Epithelial cell of prostate (primary cell): Measurements from ENCODE around the gene MYO3B.
A peak's percentile ranks its signal among the peaks of the same experiment; 100 is the strongest.
"Not testable (repeated sequence)": the region's sequence is repeated elsewhere in the genome, so short reads cannot be mapped to it uniquely, and the experiment has no call there.

Experiments
- DNase-seq: peaks from one replicate; pipeline ENCODE4 v3.0.0-alpha.2; 2011; ENCODE audit warnings: low read depth, low spot score
- H3K27ac ChIP-seq: fragments of 450-650 bp; 2 replicates; pipeline ENCODE4 v1.5.1; 2017; ENCODE audit warnings: mild to moderate bottlenecking

The MYO3B gene

GRCh38 chr2:170394641-170395387, 216.9 kb downstream of the MYO3B start:
- H3K27ac ChIP-seq, result no peak overlapping the region
- no peak for DNase-seq

- DNase-seq, result no peak
- no peak overlapping the region for H3K27ac ChIP-seq
These were observed 219.0 kb downstream of the MYO3B start for GRCh38 chr2:170396799-170397459.

- no peak overlapping the region for H3K27ac ChIP-seq
- DNase-seq, result no peak
These were observed 223.2 kb downstream of the MYO3B start for GRCh38 chr2:170401187-170401586.

- no peak overlapping the region for H3K27ac ChIP-seq
- DNase-seq, result no peak
These were observed 226.9 kb downstream of the MYO3B start for GRCh38 chr2:170404846-170405245.

GRCh38 chr2:170405326-170405725, 227.4 kb downstream of the MYO3B start:
- H3K27ac ChIP-seq, result no peak overlapping the region
- DNase-seq, result no peak

GRCh38 chr2:170408461-170409163, 230.7 kb downstream of the MYO3B start:
- H3K27ac ChIP-seq, result no peak overlapping the region
- no peak for DNase-seq

- DNase-seq, result peak; percentile 14
- no peak overlapping the region for H3K27ac ChIP-seq
These were observed 231.2 kb downstream of the MYO3B start for GRCh38 chr2:170409164-170409535.

- no peak for DNase-seq
- no peak overlapping the region for H3K27ac ChIP-seq
These were observed 233.7 kb downstream of the MYO3B start for GRCh38 chr2:170411660-170412059.

GRCh38 chr2:170420961-170421687, 243.2 kb downstream of the MYO3B start:
- no peak for DNase-seq
- H3K27ac ChIP-seq, result no peak overlapping the region

- H3K27ac ChIP-seq, result no peak overlapping the region
- DNase-seq, result no peak
These were observed 246.0 kb downstream of the MYO3B start for GRCh38 chr2:170423919-170424318.

GRCh38 chr2:170425281-170425751, 247.4 kb downstream of the MYO3B start:
- H3K27ac ChIP-seq, result no peak overlapping the region
- DNase-seq, result peak; percentile 57

GRCh38 chr2:170428868-170429267, 250.9 kb downstream of the MYO3B start:
- H3K27ac ChIP-seq, result no peak overlapping the region
- no peak for DNase-seq

GRCh38 chr2:170432823-170433222, 254.9 kb downstream of the MYO3B start:
- no peak for DNase-seq
- H3K27ac ChIP-seq, result no peak overlapping the region

- no peak for DNase-seq
- H3K27ac ChIP-seq, result no peak overlapping the region
These were observed 255.5 kb downstream of the MYO3B start for GRCh38 chr2:170433448-170433847.

- not testable (repeated sequence) for H3K27ac ChIP-seq, DNase-seq
These were observed 256.4 kb downstream of the MYO3B start for GRCh38 chr2:170434396-170434795.

GRCh38 chr2:170434900-170435621, 257.1 kb downstream of the MYO3B start:
- DNase-seq, result no peak
- H3K27ac ChIP-seq, result no peak overlapping the region

GRCh38 chr2:170436077-170436943, 258.4 kb downstream of the MYO3B start:
- H3K27ac ChIP-seq, result no peak overlapping the region
- DNase-seq, result no peak

GRCh38 chr2:170446078-170446477, 268.1 kb downstream of the MYO3B start:
- no peak for DNase-seq

GRCh38 chr2:170449034-170449433, 271.1 kb downstream of the MYO3B start:
- no peak overlapping the region for H3K27ac ChIP-seq
- no peak for DNase-seq

More at GRCh38 chr2:170446078-170446477, 268.1 kb downstream of the MYO3B start:
- no peak overlapping the region for H3K27ac ChIP-seq
